Measurements from ENCODE around the gene ME2.
A peak's percentile ranks its signal among the peaks of the same experiment; 100 is the strongest.
"Not testable (repeated sequence)": the region's sequence is repeated elsewhere in the genome, so short reads cannot be mapped to it uniquely, and the experiment has no call there.

The ME2 gene

GRCh38 chr18:50859793-50860555, 18.9 kb upstream of the ME2 start:
- no peak for DNase-seq (ENCODE audit: low read depth in 1 of 2, low spot score in 1 of 2)

GRCh38 chr18:50861617-50862016, 17.3 kb upstream of the ME2 start:
- no peak for DNase-seq (ENCODE audit: low read depth in 1 of 2, low spot score in 1 of 2)

- no peak for DNase-seq (ENCODE audit: low read depth in 1 of 2, low spot score in 1 of 2)
Observed at GRCh38 chr18:50862401-50862800, 16.5 kb upstream of the ME2 start.

GRCh38 chr18:50863840-50864375, 15.0 kb upstream of the ME2 start:
- DNase-seq (ENCODE audit: low read depth in 1 of 2, low spot score in 1 of 2), result no peak

- DNase-seq (ENCODE audit: low read depth in 1 of 2, low spot score in 1 of 2), result no peak
Observed at GRCh38 chr18:50866765-50867164, 12.2 kb upstream of the ME2 start.

GRCh38 chr18:50869150-50869549, 9.8 kb upstream of the ME2 start:
- DNase-seq (ENCODE audit: low read depth in 1 of 2, low spot score in 1 of 2), result no peak

- no peak for DNase-seq (ENCODE audit: low read depth in 1 of 2, low spot score in 1 of 2)
Observed at GRCh38 chr18:50870138-50870845, 8.6 kb upstream of the ME2 start.

GRCh38 chr18:50871846-50872245, 7.1 kb upstream of the ME2 start:
- DNase-seq (ENCODE audit: low read depth in 1 of 2, low spot score in 1 of 2), result no peak

GRCh38 chr18:50875966-50876536, 2.9 kb upstream of the ME2 start:
- no peak for DNase-seq (ENCODE audit: low read depth in 1 of 2, low spot score in 1 of 2)

- DNase-seq (ENCODE audit: low read depth in 1 of 2, low spot score in 1 of 2), result no peak
Observed at GRCh38 chr18:50877545-50878265, 1.2 kb upstream of the ME2 start.

- DNase-seq (ENCODE audit: low read depth in 1 of 2, low spot score in 1 of 2), result peak; percentile 10 to 11
Observed at GRCh38 chr18:50879302-50880118, 592 bp downstream of the ME2 start.

- no peak for DNase-seq (ENCODE audit: low read depth in 1 of 2, low spot score in 1 of 2)
Observed at GRCh38 chr18:50880119-50880465, 1.2 kb downstream of the ME2 start.

GRCh38 chr18:50880944-50881343, 2.0 kb downstream of the ME2 start:
- not testable (repeated sequence) for DNase-seq (ENCODE audit: low read depth in 1 of 2, low spot score in 1 of 2)

GRCh38 chr18:50886929-50887328, 8.0 kb downstream of the ME2 start:
- no peak for DNase-seq (ENCODE audit: low read depth in 1 of 2, low spot score in 1 of 2)

- no peak for DNase-seq (ENCODE audit: low read depth in 1 of 2, low spot score in 1 of 2)
Observed at GRCh38 chr18:50895350-50896045, 16.6 kb downstream of the ME2 start.

GRCh38 chr18:50896093-50896492, 17.2 kb downstream of the ME2 start:
- DNase-seq (ENCODE audit: low read depth in 1 of 2, low spot score in 1 of 2), result no peak

- DNase-seq (ENCODE audit: low read depth in 1 of 2, low spot score in 1 of 2), result no peak
Observed at GRCh38 chr18:50898919-50899318, 20.0 kb downstream of the ME2 start.

- DNase-seq (ENCODE audit: low read depth in 1 of 2, low spot score in 1 of 2), result no peak
Observed at GRCh38 chr18:50902797-50903196, 23.9 kb downstream of the ME2 start.

GRCh38 chr18:50906843-50907242, 27.9 kb downstream of the ME2 start:
- no peak for DNase-seq (ENCODE audit: low read depth in 1 of 2, low spot score in 1 of 2)

GRCh38 chr18:50909261-50909660, 30.3 kb downstream of the ME2 start:
- no peak for DNase-seq (ENCODE audit: low read depth in 1 of 2, low spot score in 1 of 2)
